NCI-H2196 (cell line): Measurements from ENCODE around the gene RFNG.

Source experiments
- DNase-seq: peaks from one replicate; lab custom pipeline; 2025; ENCODE audit not compliant: unreplicated experiment; lab: John Stamatoyannopoulos, UW

Gene RFNG

DNA sequence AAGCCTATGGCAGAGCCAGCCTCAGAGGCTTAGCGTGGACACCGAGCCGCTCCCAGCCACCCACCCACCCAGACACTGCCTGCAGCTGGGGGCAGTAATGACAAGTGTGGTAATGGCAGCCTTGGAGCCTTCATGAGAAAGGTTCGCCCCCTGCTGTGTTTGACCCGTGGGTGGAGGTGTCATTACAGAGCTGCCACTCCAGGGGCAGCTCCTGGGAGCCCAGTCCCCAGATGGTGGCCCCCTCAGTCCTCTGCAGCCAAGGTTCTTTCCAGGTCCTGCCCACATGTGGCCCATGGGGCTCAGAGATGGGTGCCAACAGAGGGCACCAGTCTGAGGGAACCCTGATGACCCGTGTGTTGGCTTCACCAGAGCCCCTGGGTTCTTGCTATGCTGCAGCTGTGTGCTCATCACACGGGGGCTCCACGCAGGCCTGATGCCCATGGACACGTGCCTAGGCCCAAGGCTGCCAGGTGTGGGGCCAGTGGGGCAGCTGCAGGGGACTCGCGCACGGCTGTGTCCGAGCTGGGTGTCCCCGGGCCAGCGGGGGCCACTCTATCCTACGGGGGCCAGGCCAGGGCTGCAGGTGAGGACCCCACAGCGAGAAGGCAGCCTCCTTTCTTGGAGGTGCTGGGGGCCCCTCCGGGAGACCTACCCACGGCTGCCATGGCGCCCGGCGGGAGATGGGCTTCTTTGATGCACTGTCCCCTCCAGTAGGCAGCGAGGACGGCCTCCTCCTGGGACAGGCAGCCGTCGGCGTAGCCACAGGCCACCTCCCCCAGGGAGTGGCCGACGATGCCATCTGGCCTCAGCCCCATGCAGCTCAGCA, 38.3 kb upstream of the RFNG start:
- no peak for DNase-seq

DNA sequence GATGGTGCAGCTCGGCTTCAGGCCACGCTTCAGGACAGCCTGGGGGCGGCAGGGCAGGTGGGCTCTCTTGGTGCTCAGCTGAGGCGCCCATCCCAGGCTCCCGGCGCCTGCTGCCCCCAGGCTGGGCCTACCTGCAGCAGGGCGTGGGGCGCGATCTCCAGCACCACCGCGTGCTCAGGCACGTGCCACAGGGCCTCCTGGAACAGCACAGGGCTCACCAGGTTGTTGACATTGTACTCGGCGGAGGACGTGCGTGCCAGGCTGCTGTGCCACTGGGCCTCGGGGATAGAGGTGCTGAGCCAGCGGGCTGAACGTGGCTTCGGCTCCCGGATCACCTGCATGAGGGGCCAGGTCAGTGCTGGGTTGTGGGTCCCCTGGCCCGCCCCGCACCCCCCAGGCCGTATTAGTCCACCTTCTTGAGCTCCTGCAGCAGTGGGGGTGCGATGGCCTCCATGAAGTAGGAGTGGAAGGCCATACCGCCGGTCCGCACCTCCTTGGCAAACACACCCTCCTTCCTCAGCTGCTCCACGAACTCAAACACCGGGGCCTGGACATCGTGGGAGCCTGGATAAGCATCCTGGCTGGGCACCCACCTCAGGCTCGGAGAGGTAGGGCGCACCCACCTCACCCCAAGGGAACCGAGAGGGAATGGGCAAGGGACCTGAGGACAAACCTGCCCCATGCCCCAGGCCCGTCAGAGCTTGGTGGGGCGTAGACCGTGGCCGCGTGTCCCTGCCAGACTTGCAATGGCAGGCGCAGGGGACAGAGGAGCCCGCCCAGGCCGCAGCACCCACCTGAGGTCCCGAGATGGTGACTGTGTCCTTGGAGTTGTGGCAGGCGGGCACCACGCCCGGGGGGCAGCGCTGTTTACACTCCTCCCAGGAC, 37.5 kb upstream of the RFNG start:
- no peak for DNase-seq

DNA sequence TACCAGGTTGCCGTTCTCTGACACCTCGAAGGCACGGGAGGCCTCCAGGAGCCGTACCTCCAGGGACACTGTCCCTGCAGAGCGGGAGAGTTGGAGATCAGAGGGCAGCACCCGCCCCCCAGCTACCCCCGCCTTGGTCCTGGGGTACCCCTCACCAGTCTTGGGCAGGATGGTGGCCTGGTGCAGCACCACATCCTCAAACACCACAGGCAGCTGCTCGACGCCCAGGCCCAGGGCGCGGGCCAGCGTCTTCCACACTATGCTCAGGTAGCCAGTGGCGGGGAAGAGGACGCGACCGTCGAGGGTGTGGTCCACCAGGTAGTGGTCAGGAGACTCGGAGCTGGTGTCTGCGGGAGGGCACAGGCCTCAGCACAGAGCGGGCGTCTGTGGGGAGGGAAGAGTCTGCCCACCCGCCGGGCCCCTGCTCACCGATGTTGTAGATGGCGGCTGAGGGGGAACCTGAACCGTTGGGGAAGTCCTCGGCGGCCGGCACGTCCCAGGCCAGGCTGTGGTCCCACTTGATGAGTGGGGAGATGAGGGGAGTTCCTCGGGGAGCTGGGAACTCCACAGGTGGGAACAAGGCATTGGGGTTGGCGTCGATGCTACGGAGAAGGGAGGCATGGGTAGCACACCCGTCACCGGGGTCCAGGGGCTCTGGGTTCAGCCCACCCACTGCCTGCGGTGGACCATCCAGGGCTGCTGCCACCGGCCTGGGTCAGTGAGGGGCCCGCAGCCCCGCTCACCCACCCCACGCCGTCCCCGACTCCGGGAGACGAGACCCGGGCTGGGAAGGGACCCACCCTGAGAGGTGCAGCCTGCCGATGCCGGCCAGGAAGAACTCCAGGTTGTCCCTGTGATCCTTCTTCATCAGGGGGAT, 36.6 kb upstream of the RFNG start:
- no peak for DNase-seq

DNA sequence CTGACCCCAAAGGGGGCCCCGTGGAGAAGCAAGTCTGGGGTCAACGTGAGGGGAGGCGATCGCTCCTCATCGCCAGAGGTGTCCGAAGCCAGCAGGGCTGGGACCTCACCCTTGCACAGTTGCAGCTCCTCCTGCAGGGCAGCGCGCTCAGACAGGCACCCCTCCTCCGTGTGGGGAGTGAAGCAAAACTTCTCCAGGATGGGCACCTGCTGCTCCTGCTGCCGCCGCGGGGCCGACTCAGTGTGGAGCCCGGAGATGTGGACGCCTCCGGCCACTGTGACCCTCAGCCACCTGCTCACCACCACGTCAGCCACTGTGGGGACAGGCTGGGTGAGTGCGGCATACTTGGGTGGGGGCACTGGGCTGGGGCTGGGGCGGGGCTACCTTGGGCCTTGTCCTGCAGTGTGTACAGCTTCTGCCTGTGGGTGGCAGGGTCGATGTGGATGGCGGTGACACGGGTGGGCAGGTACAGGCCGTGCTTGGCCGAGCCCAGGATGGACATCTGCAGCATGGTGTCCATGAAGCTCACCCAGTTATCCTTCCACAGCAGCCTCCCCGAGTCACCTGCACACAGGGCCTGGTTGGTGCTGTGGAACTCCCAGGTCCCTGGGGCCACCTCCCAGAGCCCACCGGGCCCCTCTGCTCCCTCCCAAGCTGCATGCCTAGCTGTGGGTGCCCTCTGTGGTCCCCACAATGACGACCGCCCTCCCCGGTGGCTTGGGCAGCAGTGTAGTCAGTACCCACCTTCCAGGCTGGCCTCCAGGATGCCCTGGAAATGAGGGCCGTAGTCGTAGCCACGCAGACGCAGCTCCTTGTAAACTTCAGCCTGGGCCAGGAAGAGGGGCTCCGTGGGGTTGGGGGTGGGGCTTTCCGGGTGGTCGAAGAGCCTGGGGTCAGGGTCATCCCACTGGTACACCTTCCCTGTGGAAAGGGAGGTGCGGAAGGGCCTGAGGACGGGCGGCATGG, 35.6 kb upstream of the RFNG start:
- no peak for DNase-seq

DNA sequence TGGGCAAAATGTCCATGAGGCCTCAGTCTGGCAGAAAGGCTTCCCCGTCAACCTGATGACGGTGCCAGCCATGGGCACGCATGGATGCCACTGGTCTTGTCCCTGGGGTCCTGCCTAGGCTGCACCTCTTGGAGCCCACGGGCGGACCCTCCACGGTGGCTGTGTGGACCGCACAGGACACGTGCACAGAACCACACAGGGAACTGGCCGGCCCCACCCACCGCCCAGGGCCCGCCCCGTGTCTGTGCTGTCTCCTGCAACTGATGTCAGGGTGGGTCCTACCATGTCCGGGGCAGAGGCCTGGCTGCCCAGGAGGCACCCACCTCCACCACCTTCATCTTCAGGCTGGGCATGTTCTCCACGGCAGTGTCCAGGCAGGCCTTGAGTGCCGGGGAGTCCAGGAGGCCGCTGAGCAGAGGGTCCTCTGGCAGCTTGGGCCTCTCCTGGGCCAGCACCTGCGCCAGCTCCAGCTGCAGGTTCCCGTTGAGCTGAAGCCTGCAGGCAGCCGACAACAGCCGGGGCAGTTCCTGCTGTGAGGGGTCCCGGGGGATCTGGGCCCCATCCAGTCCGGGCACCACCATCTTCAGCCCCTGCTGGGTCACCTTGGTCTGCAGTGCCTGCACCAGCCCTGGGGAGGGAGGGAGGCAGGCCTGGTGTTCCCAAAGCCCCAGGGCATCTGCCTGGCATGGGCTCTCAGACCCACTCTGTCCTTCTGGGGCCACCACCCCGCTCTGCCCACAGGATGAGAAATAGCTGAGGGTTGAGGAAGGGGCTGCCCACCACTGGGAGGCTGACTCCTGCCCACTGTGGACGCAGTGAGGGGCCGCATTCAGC, 34.5 kb upstream of the RFNG start:
- no peak for DNase-seq

DNA sequence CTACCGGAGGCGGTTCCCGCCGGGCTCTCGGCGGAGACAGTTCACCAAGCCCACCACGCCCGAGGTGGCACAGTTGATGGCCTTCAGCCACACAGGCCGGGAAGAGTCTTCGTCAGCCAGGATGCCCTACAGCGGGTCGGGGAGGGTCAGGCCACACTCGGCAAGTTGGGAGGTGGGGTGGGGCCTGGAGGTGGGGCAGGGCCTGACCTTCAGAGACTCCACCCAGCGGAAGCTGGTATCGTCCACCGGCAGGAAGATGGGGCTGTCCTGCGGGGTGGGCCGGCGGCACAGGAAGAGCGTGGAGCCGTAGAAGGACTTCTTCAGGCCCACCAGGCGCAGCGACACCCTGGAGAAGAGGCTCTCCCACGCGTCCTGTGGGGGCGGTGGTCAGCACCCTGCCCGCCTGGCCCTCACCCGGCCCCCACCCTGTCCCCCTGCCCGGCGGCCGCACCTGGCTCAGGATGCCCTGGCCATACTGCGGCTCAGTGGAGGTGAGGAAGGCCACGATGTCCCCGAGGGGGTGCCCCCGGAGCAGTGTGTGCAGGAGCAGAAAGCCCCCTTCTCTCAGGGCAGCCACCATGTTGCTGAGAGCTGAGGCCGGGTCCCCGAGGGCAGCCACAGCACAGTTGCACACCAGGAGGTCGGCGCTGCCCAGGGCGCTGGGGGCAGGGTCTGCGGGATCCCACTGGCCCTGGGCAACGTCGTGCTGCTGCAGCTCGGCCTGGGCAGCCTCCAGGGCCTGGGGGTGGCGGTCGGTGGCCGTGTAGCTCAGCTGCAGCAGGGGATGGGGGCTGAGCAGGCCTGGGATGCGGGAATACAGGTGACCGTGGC, 33.6 kb upstream of the RFNG start:
- DNase-seq: no peak

DNA sequence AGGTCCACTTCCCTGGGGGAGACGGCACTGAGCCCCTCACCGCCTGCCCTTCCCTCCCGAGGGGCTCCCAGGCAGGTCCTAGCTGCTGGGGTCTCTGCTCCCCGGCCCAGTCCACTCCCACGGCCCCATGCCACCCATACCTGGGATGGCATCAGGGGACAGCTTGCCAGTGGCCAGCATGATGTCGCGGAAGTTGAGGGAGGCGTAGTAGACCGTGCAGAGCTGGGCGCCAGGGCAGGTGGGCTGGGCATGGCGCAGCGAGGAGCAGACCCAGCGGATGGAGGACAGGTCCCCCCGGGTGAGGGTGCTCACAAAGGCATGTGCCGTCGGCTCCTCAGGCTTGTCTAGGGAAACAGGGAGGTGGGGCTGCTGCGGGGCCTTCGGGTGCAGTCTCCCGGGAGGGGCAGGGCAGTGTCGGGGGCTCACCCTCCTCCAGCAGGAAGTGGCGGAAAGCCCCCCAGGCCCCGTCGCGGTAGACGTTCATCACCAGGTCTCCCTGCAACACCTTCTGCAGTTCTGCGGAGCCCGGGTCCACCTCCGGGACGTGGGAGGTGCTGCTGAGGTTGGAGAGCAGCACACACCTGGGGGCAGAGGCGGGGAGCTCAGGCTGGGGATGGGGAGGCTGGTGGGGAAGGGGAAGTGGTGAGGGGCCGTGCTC, 32.9 kb upstream of the RFNG start:
- no peak for DNase-seq

DNA sequence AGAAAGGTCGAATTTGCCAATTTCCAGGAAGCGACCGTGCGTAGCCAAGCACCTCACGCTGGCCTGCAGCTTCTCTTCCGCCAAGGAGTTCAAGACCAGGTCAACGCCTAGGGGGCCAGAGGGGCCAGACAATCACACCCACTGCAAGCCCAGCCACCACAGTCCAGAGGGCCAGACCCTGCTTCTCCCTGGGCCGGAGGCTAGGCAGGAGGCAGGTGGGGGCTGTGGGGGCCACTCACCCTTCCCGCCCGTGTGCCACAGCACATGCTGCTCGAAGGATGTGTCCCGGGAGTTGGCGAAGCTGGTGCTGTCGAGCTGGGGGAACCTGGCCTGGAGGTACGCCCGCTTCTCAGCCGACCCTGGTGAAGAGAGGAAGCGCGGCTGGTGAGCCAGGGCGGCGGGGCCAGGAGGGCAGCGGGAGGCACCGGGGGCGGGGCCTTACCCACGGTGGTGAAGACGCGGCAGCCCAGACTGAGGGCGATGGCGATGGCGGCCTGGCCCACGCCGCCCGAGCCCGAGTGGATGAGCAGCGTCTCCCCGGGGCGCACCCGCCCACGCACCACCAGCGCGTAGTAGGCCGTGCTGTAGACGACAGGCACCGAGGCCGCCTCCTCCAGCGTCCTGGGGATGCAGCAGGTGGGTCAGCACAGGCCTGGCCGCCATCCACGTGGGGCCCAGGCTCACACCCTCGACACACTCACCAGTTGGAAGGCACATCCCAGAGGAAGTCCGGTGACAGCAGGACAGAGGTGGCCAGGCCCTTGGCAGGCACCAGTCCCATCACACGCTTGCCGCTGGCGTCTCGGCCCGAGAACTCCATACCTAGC, 32.1 kb upstream of the RFNG start:
- no peak for DNase-seq

DNA sequence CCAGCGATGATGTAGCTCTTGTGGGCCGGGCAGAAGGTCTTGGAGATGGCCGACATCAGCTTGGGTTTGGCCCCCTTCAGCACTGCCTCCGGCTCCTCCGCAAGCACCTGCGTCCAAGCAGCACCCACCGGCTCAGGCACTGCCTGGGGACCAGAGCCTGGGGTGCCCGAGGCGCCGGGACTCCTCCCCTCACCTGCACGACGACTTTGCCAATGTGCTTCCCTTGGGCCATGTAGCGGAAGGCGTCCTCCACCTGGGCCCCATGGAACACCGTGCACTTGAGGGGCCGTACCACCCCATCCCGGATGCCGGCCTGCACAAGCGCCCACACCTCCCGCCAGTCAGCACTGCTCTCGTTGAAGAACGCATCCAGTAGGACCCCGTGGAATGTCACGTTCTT, 31.4 kb upstream of the RFNG start:
- no peak for DNase-seq

DNA sequence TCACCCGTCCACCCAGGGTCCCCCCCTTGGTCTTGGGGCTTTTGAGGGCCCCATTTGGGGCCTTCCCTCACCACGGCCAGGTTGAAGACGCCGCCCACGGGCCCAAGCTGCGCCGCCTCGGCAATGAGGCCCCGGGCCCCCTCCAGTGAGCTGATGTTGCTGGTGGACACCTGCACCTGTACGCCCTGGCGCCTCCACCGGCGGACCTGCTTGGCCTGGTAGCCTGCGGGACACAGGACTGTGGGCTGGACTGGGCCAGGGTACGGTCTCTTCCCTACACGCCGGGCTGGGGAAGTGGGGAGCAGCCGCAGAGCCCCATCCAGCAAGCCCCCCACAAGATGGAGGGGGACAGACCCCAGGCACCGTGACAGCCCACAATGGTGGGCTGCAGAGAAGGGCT, 30.8 kb upstream of the RFNG start:
- no peak for DNase-seq

DNA sequence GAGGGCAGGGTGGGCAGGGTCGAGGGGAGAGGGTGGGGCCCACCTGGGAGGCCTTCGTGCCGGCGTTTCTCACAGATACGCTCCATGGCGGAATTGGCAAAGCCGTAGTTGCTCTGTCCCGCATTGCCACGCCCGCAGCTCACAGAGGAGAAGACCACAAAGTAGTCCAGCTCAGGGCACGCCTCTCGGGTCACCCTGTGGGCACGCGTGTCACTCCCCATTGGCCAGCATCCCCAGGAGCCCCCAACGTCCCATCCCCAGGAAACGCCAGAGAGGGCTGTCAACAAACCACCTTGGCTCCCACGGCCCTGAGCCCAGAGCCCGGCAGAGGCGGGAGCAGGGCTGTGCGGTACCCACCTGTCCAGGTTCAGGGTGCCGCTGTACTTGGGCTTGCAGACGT, 30.4 kb upstream of the RFNG start:
- no peak for DNase-seq

DNA sequence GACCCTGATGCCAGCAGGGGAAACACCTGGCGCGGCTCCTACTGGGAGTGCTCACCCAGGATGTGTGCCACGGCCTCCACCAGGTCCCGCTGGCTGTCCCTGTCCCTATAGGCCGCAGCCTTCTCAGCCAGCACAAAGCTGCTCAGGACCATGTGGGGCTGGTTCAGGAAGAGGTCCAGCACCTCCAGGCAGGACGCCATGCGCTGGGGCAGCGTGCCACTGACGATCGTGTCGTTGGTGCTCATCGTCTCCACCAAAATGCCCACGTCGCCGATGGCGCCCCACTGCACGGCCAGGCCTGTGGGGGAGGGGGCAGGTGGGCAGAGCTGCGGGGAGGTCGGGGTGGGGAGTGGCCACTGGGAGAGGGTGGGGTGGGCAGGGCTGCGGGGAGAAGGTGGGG, 29.9 kb upstream of the RFNG start:
- DNase-seq: no peak

DNA sequence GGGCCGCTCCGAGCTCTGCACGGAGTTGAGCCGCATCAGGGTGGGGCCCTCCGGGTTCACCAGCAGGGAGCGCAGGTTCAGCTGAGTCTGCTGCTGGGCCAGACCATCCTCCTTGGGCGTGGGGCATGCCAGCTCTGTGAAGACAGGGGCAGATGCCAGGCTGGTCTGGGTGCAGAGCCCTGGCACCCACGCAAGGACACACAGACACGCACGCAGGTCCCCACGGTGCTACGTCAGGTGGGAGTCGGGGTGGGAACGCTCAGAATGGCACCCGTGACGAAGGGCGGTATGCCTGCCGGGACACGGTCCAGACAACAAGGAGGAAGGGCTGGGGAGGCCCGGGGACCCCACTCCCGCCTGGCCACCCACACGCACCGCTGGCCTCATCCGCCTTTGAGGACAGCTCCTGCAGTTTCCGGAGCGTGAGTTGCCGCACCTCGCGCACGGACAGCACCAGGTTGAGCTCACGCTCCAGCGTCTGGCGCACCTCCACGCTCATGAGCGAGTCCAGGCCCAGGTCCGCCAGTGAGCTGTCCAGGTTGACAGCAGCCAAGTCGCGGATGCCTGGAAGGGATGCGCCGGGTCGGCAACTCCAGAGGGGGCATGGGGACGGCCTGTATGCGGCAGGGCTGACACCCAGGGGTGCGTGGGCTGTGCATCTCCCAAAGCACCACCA, 29.3 kb upstream of the RFNG start:
- no peak for DNase-seq

DNA sequence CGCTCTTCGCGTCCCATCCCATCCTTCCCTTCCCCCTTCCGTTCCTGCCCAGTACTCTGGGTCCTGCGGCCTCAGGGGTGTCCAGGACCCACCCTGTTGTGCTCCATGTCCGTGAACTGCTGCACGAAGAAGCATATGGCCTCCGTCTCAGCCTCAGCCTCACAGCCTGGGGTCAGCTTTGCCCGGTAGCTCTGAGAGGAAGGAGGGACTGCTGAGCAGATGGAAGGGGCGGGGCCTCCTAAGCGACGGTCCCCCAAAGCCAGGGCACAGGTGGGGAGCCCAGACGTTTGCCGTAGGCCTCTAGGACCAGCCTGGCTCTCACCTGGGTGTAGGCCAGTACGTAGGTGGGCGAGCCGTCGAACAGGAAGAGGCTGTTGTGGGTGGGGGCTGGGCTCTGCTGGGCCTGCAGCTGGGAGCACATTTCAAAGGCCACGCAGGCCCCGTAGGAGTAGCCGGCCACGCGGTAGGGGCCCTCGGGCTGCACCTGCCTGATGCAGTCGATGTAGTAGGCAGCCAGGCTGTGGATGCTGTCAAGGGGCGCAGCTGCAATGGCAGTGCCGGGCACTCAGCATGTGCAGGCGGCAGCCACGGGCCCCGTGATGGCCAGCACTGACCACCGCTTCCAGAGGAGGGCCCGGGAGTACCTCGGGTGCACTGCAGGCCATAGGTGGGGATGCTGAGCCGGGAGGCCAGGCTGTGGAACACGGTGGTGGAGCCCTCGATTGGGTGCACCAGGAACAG, 28.6 kb upstream of the RFNG start:
- no peak for DNase-seq

DNA sequence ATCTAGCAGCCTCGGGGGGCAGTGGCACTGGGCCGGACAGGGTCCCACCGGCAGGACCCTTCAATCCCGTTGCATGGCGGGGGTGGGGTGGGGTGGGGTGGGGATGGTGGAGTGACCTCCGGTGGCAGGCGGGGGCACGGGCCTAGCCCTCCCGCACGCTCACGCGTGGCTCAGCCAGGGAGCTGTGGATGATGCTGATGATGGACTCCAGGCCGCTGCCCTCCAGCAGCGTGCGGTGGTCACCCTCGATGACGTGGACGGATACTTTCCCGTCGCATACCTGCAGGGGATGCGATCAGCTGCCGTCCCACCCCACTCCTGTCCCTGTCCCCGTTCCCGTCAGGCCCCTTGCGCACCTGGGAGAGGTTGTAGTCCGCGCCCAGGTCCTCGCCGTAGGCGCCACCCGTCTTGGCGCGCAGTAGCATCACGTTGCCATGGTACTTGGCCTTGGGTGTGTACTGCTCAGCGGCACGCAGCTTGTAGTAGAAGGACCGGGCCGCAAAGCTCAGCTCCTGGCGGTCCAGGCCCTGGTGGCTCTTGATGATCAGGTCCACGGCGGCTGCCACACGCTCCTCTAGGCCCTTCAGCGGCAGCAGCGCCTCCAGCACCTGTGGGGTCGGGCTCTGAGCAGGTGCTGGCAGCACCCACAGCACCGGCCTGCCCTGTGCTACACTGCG, 27.5 kb upstream of the RFNG start:
- DNase-seq: no peak
